HepG2 (cell line): ENCODE data around the gene VKORC1L1. TPM values are rescaled to one million over a fixed set of nuclear protein-coding genes. Genes with fewer than 3 reads are reported as not detected.
"Not testable (repeated sequence)": the region's sequence is repeated elsewhere in the genome, so short reads cannot be mapped to it uniquely, and the experiment has no call there.

Experiments used
- ATAC-seq: fragments of 200-7000 bp; cut with Tn5 transposase; 3 replicates; pipeline ENCODE4 v1.9.1; 2020; ENCODE audit warnings: mild to moderate bottlenecking, moderate library complexity
- BruUV-seq: library from RNA; stranded (reverse); fragments of 400-500 nt; replicated peaks from 2 replicates; lab custom pipeline; 2021; lab: Mats Ljungman, UMichigan
- CTCF ChIA-PET: fragments of 300-600 bp; formaldehyde crosslinking; extraction: SDS; loops from one replicate; lab custom pipeline; 2021; ENCODE audit warnings: low total read pairs, inconsistent platforms, low intra/inter-chr PET ratio; lab: Yijun Ruan, JAX
- POLR2A ChIA-PET: fragments of 350-600 bp; sonication (Branson Sonifier 250); formaldehyde crosslinking; loops from one replicate; lab custom pipeline; 2020; ENCODE audit warnings: antibody characterized with exemption, inconsistent platforms; lab: Yijun Ruan, JAX
- DNase-seq: peaks from one replicate; pipeline ENCODE4 v3.0.0-alpha.2; 2015; ENCODE audit warnings: low spot score
- FAIRE-seq: peaks from 3 replicates; lab custom pipeline; 2011; peaks lifted over from hg19 to GRCh38; lab: Jason Lieb, UNC
- H2AFZ ChIP-seq: one replicate; pipeline ENCODE4 v1.6.1; 2011; ENCODE audit warnings: low read length, inconsistent platforms
- H3K27ac ChIP-seq: fragments of 300-600 bp; 3 replicates; pipeline ENCODE4 v1.8.0; 2011; ENCODE audit warnings: mixed run types, mild to moderate bottlenecking, mixed read lengths, low read length, inconsistent platforms; ENCODE audit not compliant: insufficient read depth; ENCODE audit errors: extremely low read length
- H3K27me3 ChIP-seq, 2 experiments: fragments of 200-600 bp in 1 of 2; 2 replicates in 1 of 2; 3 replicates in 1 of 2; pipeline versions ENCODE4 v1.6.0 to v1.8.0; 2011; ENCODE audit warnings: low read length in 2 of 2, mild to moderate bottlenecking in 2 of 2, moderate library complexity in 2 of 2, inconsistent platforms in 1 of 2; ENCODE audit not compliant: insufficient read depth in 2 of 2, control insufficient read depth in 1 of 2
- H3K36me3 ChIP-seq, 2 experiments: fragments of 200-600 bp in 1 of 2; replicated peaks in 1 of 2; 2 replicates in 1 of 2; 3 replicates in 1 of 2; pipeline versions ENCODE4 v1.5.1 to v1.8.0; 2011; ENCODE audit warnings: low read length in 2 of 2, inconsistent platforms in 1 of 2; ENCODE audit not compliant: insufficient read depth in 2 of 2, control insufficient read depth in 1 of 2
- H3K4me1 ChIP-seq: 2 replicates; pipeline ENCODE4 v1.5.1; 2012; ENCODE audit warnings: low read length, inconsistent platforms; ENCODE audit not compliant: insufficient read depth
- H3K4me2 ChIP-seq: 2 replicates; pipeline ENCODE4 v1.6.0; 2011; ENCODE audit warnings: low read depth, low read length, inconsistent platforms
- H3K4me3 ChIP-seq, 3 experiments: fragments of 200-600 bp in 1 of 3; sonication (generic), shearing (Covaris generic) in 1 of 3; replicated peaks in 1 of 3; 2 replicates each; pipeline ENCODE4 v1.5.1; 2011 to 2016; ENCODE audit warnings: low read length in 3 of 3, inconsistent platforms in 2 of 3, low read depth in 2 of 3, mild to moderate bottlenecking in 2 of 3, control low read depth in 1 of 3, mixed read lengths in 1 of 3; ENCODE audit not compliant: insufficient read depth in 1 of 3
- H3K79me2 ChIP-seq: one replicate; pipeline ENCODE4 v1.6.1; 2011; ENCODE audit warnings: low read length, inconsistent platforms; ENCODE audit not compliant: insufficient read depth
- H3K9ac ChIP-seq: 2 replicates; pipeline ENCODE4 v1.6.0; 2011; ENCODE audit warnings: mild to moderate bottlenecking, low read depth, low read length, inconsistent platforms; ENCODE audit not compliant: insufficient read depth
- H3K9me3 ChIP-seq: 2 replicates; pipeline ENCODE4 v1.5.1; 2012; ENCODE audit warnings: mild to moderate bottlenecking, low read length
- H4K20me1 ChIP-seq: 2 replicates; pipeline ENCODE4 v1.6.0; 2011; ENCODE audit warnings: inconsistent platforms, mild to moderate bottlenecking, low read length, moderate library complexity; ENCODE audit not compliant: insufficient read depth
- ATF7-NPFF ChIP-seq: sonication (generic); formaldehyde crosslinking; IDR thresholded peaks from 2 replicates; pipeline ENCODE4 v1.8.1; 2023; ENCODE audit warnings: mild to moderate bottlenecking, low read depth, missing genetic modification reagents, moderate library complexity
- FIP1L1 ChIP-seq: fragments of 200-400 bp; formaldehyde crosslinking; IDR thresholded peaks from 2 replicates; pipeline ENCODE4 v1.6.1; 2018; ENCODE audit warnings: low read depth, mild to moderate bottlenecking, low read length, moderate library complexity, borderline replicate concordance; ENCODE audit not compliant: insufficient read depth
- FOSL1 ChIP-seq: sonication (generic); formaldehyde crosslinking; IDR thresholded peaks from 2 replicates; pipeline ENCODE4 v1.9.0; 2021; ENCODE audit warnings: missing genetic modification reagents, borderline replicate concordance
- GLI4 ChIP-seq: sonication (generic); formaldehyde crosslinking; IDR thresholded peaks from 2 replicates; pipeline ENCODE4 v1.5.1; 2020; ENCODE audit warnings: missing genetic modification reagents, mild to moderate bottlenecking, moderate library complexity, borderline replicate concordance
- GPN1 ChIP-seq: sonication (generic); formaldehyde crosslinking; IDR thresholded peaks from 2 replicates; pipeline ENCODE4 v1.5.1; 2020; ENCODE audit warnings: missing genetic modification reagents, borderline replicate concordance
- JARID2 ChIP-seq: sonication (generic); formaldehyde crosslinking; IDR thresholded peaks from 2 replicates; pipeline ENCODE4 v1.8.1; 2023; ENCODE audit warnings: missing genetic modification reagents, inconsistent platforms; ENCODE audit not compliant: insufficient replicate concordance
- NCOR1 ChIP-seq: fragments of 200-600 bp; sonication (generic); IDR thresholded peaks from 2 replicates; pipeline ENCODE4 v1.7.0; 2017; ENCODE audit warnings: antibody characterized with exemption, low read length, borderline replicate concordance
- PAXIP1 ChIP-seq: sonication (generic); formaldehyde crosslinking; conservative IDR thresholded peaks from 2 replicates; pipeline ENCODE4 v1.4.0; 2020; ENCODE audit warnings: mild to moderate bottlenecking, missing genetic modification reagents, moderate library complexity
- SMAD1 ChIP-seq: sonication (generic); formaldehyde crosslinking; IDR thresholded peaks from 2 replicates; pipeline ENCODE4 v1.4.0; 2020; ENCODE audit warnings: missing genetic modification reagents, low read depth, mild to moderate bottlenecking, borderline replicate concordance
- ZNF382 ChIP-seq: sonication (generic); formaldehyde crosslinking; IDR thresholded peaks from 2 replicates; pipeline ENCODE4 v1.5.0; 2020; ENCODE audit warnings: missing genetic modification reagents, mild to moderate bottlenecking, borderline replicate concordance
- ZNF513 ChIP-seq: sonication (generic); formaldehyde crosslinking; conservative IDR thresholded peaks from 2 replicates; pipeline ENCODE4 v1.5.0; 2020; ENCODE audit warnings: missing genetic modification reagents
- ZNF557 ChIP-seq: sonication (generic); formaldehyde crosslinking; IDR thresholded peaks from 2 replicates; pipeline ENCODE4 v1.4.0; 2020; ENCODE audit warnings: missing genetic modification reagents
- ZNF780A ChIP-seq: sonication (generic); formaldehyde crosslinking; IDR thresholded peaks from 2 replicates; pipeline ENCODE4 v1.8.0; 2022; ENCODE audit warnings: mild to moderate bottlenecking, missing genetic modification reagents, moderate library complexity
- WGBS: methylation state at CpG from one replicate; pipeline ENCODE4 v1.1.6; 2017; ENCODE audit warnings: low lambda C conversion rate; 5-methylcytosine and 5-hydroxymethylcytosine counted together
- in situ Hi-C: cut with HindIII; loops from 2 replicates; pipeline ENCODE4 v1.10.0; 2017; ENCODE audit warnings: low pct_unique_long_range_greater_than_20kb; ENCODE audit not compliant: extremely low pct_ligation_motif_present
- intact Hi-C: fragments of 100-400 bp; cut with micrococcal nuclease; formaldehyde crosslinking; loops from one replicate; pipeline ENCODE4 v1.10.0; 2022; ENCODE audit not compliant: unreplicated experiment
- polyA plus RNA-seq, 8 experiments: library from polyadenylated mRNA; depleted of rRNA in 3 of 8; stranded (reverse) in 7 of 8; unstranded in 1 of 8; fragments of >200 nt; fragmentation: Illumina TruSeq in 4 of 8; extraction: Trizol in 4 of 8; gene quantifications; 2 replicates each; pipeline versions ENCODE4 v1.2.1 to v1.2.3, GENCODE V29; 2011 to 2016; ENCODE audit warnings: low read depth in 4 of 8, missing spikeins in 1 of 8, mixed read lengths in 1 of 8; ENCODE audit not compliant: insufficient read depth in 1 of 8
- total RNA-seq, 5 experiments: library from RNA; depleted of rRNA; stranded (reverse); fragments of >200 nt; fragmentation: Illumina TruSeq; extraction: Trizol; gene quantifications; 2 replicates each; pipeline ENCODE4 v1.2.3, GENCODE V29; 2016; ENCODE audit warnings: low read depth in 1 of 5

VKORC1L1 gene
- total and polyA plus RNA-seq, 2 of the 13 experiments (the other 11 are each of a cell fraction or from before 2014, with no cell fraction given) = 13.9 to 16.5 TPM

GRCh38 chr7:65991829-65992228 is 119.0 kb downstream of the VKORC1L1 start:
- H3K79me2 ChIP-seq, H3K4me2 ChIP-seq, BruUV-seq, H3K27ac ChIP-seq, H3K36me3 ChIP-seq, H4K20me1 ChIP-seq, FAIRE-seq, intact Hi-C loops, CTCF ChIA-PET, POLR2A ChIA-PET, H3K9ac ChIP-seq, H3K9me3 ChIP-seq, ATAC-seq, in situ Hi-C loops, DNase-seq, H3K27me3 ChIP-seq, H2AFZ ChIP-seq, H3K4me3 ChIP-seq: not testable (repeated sequence)
- WGBS = 90% methylated on average over 5 of the region's 5 CpGs
- H3K4me1 ChIP-seq = peaks cover 25% of the 10 kb centered on the region

GRCh38 chr7:65992526-65992925 is 119.7 kb downstream of the VKORC1L1 start:
- no peak overlapping the region for H3K4me2 ChIP-seq
- POLR2A ChIA-PET = no interaction called here
- H3K4me3 ChIP-seq = no peak overlapping the region
- no peak overlapping the region for H3K9ac ChIP-seq
- no peak overlapping the region for H3K27ac ChIP-seq
- in situ Hi-C loops (no loop called here), intact Hi-C loops (no loop called here)
- no peaks in the 10 kb centered on the region for H3K79me2 ChIP-seq
- no peaks in the 10 kb centered on the region for H3K36me3 ChIP-seq
- H3K9me3 ChIP-seq = no peaks in the 10 kb centered on the region
- WGBS = 54% methylated on average over 2 of the region's 4 CpGs
- DNase-seq (no peak), ATAC-seq (no peak), FAIRE-seq (no peak)
- no peak overlapping the region for H2AFZ ChIP-seq
- BruUV-seq = no TSS peak
- H3K4me1 ChIP-seq = peaks cover 23% of the 10 kb centered on the region
- H4K20me1 ChIP-seq = no peaks in the 10 kb centered on the region
- H3K27me3 ChIP-seq = no peaks in the 10 kb centered on the region; a peak in 1 of 5 replicates
- CTCF ChIA-PET = no interaction called here
- TF ChIP-seq ZNF557 (CRISPR knock-in tag) (no peak), PAXIP1 (CRISPR knock-in tag) (no peak), GLI4 (CRISPR knock-in tag) (no peak), ZNF382 (CRISPR knock-in tag) (no peak), NCOR1 (no peak), ZNF513 (CRISPR knock-in tag) (no peak), SMAD1 (CRISPR knock-in tag) (no peak), FOSL1 (CRISPR knock-in tag) (no peak), GPN1 (CRISPR knock-in tag) (no peak), ATF7-NPFF (CRISPR knock-in tag) (no peak), ZNF780A (CRISPR knock-in tag) (no peak), JARID2 (no peak), FIP1L1 (no peak)
